Suprapubic skin (tissue), 4 donors: ENCODE measurements around the gene ISY1.

ENCODE experiments used
- CTCF ChIP-seq, 2 donors: fragments of 200-600 bp in 1 of 2; fragments of 450-650 bp in 1 of 2; sonication (generic) in 1 of 2; IDR thresholded peaks; one replicate each; pipeline ENCODE4 v1.5.1; 2016 to 2019; ENCODE audit warnings: antibody characterized with exemption in 2 of 2, mild to moderate bottlenecking in 1 of 2, moderate library complexity in 1 of 2
- POLR2A ChIP-seq, 2 donors: fragments of 450-650 bp; IDR thresholded peaks; one replicate each; pipeline ENCODE4 v1.6.1; 2017; ENCODE audit warnings: antibody characterized with exemption in 2 of 2, mild to moderate bottlenecking in 2 of 2, moderate library complexity in 2 of 2
- POLR2AphosphoS5 ChIP-seq, 3 donors: sonication (generic); formaldehyde crosslinking; IDR thresholded peaks; one replicate each; pipeline ENCODE4 v1.6.1; 2017; ENCODE audit warnings: antibody characterized with exemption in 3 of 3

GRCh38 chr3:129144786-129145185 lies 16.1 kb downstream of the ISY1 start:
- TF ChIP-seq CTCF (IDR thresholded peaks at IDR 0.05) = no peak
- TF ChIP-seq POLR2AphosphoS5 (IDR thresholded peaks at IDR 0.05) = no peak
- no peak for TF ChIP-seq POLR2A (IDR thresholded peaks at IDR 0.05)
